Smooth muscle cell (in vitro differentiated cells): Measurements from ENCODE around the gene OPRD1. TPM values are rescaled to one million over a fixed set of nuclear protein-coding genes. Genes with fewer than 3 reads are reported as not detected.
"Not testable (repeated sequence)": the region's sequence is repeated elsewhere in the genome, so short reads cannot be mapped to it uniquely, and the experiment has no call there.

Source experiments
- DNase-seq: peaks from one replicate; lab custom pipeline; 2025; ENCODE audit not compliant: unreplicated experiment; lab: John Stamatoyannopoulos, UW
- H2AFZ ChIP-seq: fragments of 200-600 bp; sonication (generic); 2 replicates; pipeline ENCODE4 v1.6.0; 2016; ENCODE audit warnings: antibody characterized with exemption, low read depth, mild to moderate bottlenecking
- H3F3A ChIP-seq: fragments of 200-600 bp; sonication (generic); 2 replicates; pipeline ENCODE4 v1.6.0; 2017; ENCODE audit warnings: antibody characterized with exemption, low read depth
- H3K27ac ChIP-seq: fragments of 200-600 bp; sonication (generic); 2 replicates; pipeline ENCODE4 v1.5.1; 2016; ENCODE audit warnings: low read depth, mild to moderate bottlenecking
- H3K27me3 ChIP-seq: fragments of 200-600 bp; sonication (generic); 2 replicates; pipeline ENCODE4 v1.6.1; 2016; ENCODE audit warnings: low read depth, mild to moderate bottlenecking
- H3K36me3 ChIP-seq: fragments of 200-600 bp; sonication (generic); 2 replicates; pipeline ENCODE4 v1.5.1; 2016; ENCODE audit warnings: low read depth
- H3K4me1 ChIP-seq: fragments of 200-600 bp; sonication (generic); 2 replicates; pipeline ENCODE4 v1.5.1; 2016; ENCODE audit warnings: low read depth
- H3K4me2 ChIP-seq: fragments of 200-600 bp; sonication (generic); 2 replicates; pipeline ENCODE4 v1.6.0; 2016; ENCODE audit warnings: mild to moderate bottlenecking
- H3K4me3 ChIP-seq: fragments of 200-600 bp; sonication (generic); 2 replicates; pipeline ENCODE4 v1.5.1; 2016; ENCODE audit warnings: mild to moderate bottlenecking
- H3K79me2 ChIP-seq: fragments of 200-600 bp; sonication (generic); 2 replicates; pipeline ENCODE4 v1.6.0; 2016; ENCODE audit warnings: low read depth, mild to moderate bottlenecking
- H3K9ac ChIP-seq: fragments of 200-600 bp; sonication (generic); 2 replicates; pipeline ENCODE4 v1.6.0; 2016; ENCODE audit warnings: low read depth
- H3K9me3 ChIP-seq: fragments of 200-600 bp; sonication (generic); replicated peaks from 2 replicates; pipeline ENCODE4 v1.5.1; 2016; ENCODE audit warnings: low read depth
- H4K20me1 ChIP-seq: fragments of 200-600 bp; sonication (generic); 2 replicates; pipeline ENCODE4 v1.6.0; 2016; ENCODE audit warnings: low read depth
- WGBS: methylation state at CpG from one replicate; pipeline ENCODE4 v1.1.7; 2016; ENCODE audit warnings: low lambda C conversion rate; 5-methylcytosine and 5-hydroxymethylcytosine counted together
- polyA plus RNA-seq: library from polyadenylated mRNA; unstranded; fragments of >200 nt; fragmentation: Nextera tagmentation; extraction: Ambion mirVana; gene quantifications from 2 replicates; pipeline ENCODE4 v1.2.1, GENCODE V29; 2016
- total RNA-seq: library from RNA; depleted of rRNA; stranded (reverse); fragments of >200 nt; gene quantifications from 2 replicates; pipeline ENCODE4 v1.2.3, GENCODE V29; 2014
- TF ChIP-seq, protein P1 (sequence below): fragments of 200-600 bp; sonication (generic); IDR thresholded peaks from 2 replicates; pipeline ENCODE4 v1.5.1; 2017; ENCODE audit warnings: borderline replicate concordance, mild to moderate bottlenecking, antibody characterized with exemption; ENCODE audit not compliant: insufficient read depth, poor library complexity, severe bottlenecking

Gene OPRD1
- total and polyA plus RNA-seq, 2 experiments from 2014 or later, result 0.90 to 1.5 TPM

DNA sequence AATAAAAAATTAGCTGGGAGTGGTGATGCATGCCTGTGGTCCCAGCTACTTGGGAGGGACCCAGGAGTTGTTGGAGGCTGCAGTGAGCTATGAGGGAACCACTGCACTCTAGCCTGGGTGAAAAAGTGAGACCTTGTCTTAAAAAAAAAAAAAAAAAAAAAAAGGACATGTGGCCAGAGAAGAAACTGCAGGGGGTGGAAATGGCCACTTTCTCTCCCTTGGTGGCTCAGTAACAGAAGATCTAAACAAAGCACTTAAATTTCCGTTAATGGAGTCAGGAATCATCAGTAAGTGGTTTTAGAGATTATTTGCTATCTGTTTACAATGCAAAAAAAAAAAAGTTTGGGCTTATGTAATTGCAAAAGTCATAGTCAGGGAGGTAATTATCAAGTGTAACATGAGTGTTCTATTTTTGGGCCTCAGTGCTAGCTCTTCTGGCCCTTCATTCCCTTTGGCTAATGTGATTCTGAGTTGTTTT, 19.3 kb upstream of the OPRD1 start:
- H3K4me3 ChIP-seq, result no peak overlapping the region
- no peak overlapping the region for H2AFZ ChIP-seq
- no peak overlapping the region for H3K4me2 ChIP-seq
- no peaks in the 10 kb centered on the region for H3K79me2 ChIP-seq
- no peaks in the 10 kb centered on the region for H3K27me3 ChIP-seq
- no peaks in the 10 kb centered on the region for H4K20me1 ChIP-seq
- DNase-seq, result no peak
- WGBS, result 44% methylated on average over 1 of the region's 1 CpG
- H3K27ac ChIP-seq, result no peak overlapping the region
- H3F3A ChIP-seq, result no peaks in the 10 kb centered on the region
- no peaks in the 10 kb centered on the region for H3K9me3 ChIP-seq
- TF ChIP-seq, protein P1, sequence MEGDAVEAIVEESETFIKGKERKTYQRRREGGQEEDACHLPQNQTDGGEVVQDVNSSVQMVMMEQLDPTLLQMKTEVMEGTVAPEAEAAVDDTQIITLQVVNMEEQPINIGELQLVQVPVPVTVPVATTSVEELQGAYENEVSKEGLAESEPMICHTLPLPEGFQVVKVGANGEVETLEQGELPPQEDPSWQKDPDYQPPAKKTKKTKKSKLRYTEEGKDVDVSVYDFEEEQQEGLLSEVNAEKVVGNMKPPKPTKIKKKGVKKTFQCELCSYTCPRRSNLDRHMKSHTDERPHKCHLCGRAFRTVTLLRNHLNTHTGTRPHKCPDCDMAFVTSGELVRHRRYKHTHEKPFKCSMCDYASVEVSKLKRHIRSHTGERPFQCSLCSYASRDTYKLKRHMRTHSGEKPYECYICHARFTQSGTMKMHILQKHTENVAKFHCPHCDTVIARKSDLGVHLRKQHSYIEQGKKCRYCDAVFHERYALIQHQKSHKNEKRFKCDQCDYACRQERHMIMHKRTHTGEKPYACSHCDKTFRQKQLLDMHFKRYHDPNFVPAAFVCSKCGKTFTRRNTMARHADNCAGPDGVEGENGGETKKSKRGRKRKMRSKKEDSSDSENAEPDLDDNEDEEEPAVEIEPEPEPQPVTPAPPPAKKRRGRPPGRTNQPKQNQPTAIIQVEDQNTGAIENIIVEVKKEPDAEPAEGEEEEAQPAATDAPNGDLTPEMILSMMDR, result no peak
- no peaks in the 10 kb centered on the region for H3K4me1 ChIP-seq
- H3K9ac ChIP-seq, result no peak overlapping the region
- H3K36me3 ChIP-seq, result no peaks in the 10 kb centered on the region

DNA sequence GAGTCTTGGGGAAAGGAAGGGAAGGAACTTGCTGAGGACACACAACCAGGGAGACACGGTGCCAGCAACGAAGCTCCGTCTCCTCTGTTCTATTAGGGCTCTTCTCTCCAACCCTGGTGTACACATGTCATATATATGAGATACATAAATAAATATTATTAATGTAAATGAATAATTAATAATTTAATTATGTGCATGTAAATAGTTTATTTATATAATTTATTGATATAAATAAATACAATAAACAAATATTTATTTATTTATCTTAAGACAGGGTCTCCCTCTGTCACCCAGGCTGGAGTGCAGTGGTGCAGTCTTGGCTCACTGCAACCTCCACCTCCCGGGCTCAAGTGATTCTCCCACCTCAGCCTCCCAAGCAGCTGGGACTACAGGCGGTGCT, 17.4 kb upstream of the OPRD1 start:
- not testable (repeated sequence) for H3K9me3 ChIP-seq, H3K36me3 ChIP-seq, H3K79me2 ChIP-seq, DNase-seq, H3K27me3 ChIP-seq, H2AFZ ChIP-seq, H3K4me3 ChIP-seq, H3K27ac ChIP-seq, H3K4me2 ChIP-seq, H3F3A ChIP-seq, H3K9ac ChIP-seq, H3K4me1 ChIP-seq, H4K20me1 ChIP-seq
- 96% methylated on average over 5 of the region's 5 CpGs for WGBS

DNA sequence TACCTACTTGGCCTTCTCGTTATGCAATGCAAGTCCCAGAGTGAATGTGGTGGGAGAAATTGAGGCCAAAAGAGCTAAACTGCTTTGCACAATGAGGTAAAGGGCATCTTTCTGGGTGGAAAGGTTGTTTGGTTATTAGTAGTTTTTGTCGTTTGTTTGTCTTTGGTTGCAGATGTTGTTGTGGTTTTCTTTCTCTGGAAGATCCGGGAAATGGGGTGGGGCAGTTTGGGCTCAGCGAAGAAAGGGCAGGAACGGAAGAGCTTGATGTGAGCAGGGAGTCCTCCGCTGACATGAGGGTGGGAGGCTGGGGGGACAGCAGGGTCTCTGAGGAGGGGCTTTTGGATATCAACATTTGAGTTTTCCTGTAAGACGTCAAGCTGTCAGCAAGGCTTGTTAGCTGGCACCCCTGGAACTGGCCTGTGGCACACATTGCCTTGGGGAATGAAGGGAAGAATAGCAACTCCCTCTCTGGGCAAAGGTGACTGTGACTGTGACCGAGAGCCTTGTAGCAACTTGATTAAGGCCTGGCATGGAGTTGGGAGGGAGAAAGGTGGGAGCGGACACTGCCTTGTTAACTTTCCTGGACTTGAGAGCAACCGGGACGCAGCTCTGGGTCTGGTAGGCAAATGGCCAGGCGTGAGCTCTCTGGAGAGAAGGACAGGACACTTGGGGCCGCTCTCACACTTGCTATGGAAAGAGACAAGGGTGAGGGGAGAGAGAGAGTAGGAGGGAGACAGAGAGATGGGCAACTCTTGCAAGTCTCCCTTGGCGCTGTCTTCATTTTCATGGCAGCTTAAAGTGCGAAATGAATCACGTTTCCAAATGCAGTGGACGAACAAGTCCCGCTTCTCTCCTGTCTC, 15.4 kb upstream of the OPRD1 start:
- Histone ChIP-seq H3K4me3 (no peak overlapping the region), H2AFZ (no peak overlapping the region), H3K27ac (no peak overlapping the region), H3K4me1 (no peaks in the 10 kb centered on the region), H3K27me3 (no peaks in the 10 kb centered on the region), H3K79me2 (no peaks in the 10 kb centered on the region), H3K9ac (no peak overlapping the region), H3F3A (peaks cover 6% of the 10 kb centered on the region), H4K20me1 (no peaks in the 10 kb centered on the region), H3K36me3 (no peaks in the 10 kb centered on the region), H3K4me2 (no peak overlapping the region), H3K9me3 (no peaks in the 10 kb centered on the region)
- TF ChIP-seq, protein P1, result no peak
- 78% methylated on average over 18 of the region's 18 CpGs for WGBS
- DNase-seq, result no peak

DNA sequence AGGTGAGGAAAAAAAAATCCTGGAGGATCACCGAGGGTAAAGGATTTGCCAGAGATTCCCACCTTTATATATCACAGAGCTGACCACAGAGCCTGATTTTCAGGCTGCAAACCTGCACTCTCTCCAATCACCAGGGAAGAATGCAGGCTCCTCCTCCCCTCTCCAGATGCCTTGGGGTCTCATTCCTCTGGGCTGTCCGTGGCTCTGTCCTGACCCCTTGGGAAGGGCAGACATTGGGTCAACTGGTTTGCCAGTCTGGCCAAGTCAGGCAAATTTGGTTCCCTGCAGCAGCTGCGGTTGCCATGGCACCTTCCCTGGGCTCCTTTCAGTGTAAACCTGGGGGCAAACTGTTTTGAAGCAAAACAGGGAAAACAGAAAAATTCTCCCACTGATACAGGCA, 11.6 kb upstream of the OPRD1 start:
- H3K27ac ChIP-seq, result no peak overlapping the region
- no peak overlapping the region for H3K9ac ChIP-seq
- TF ChIP-seq, protein P1, result no peak
- H2AFZ ChIP-seq, result no peak overlapping the region
- H3K79me2 ChIP-seq, result no peaks in the 10 kb centered on the region
- H3K4me1 ChIP-seq, result no peaks in the 10 kb centered on the region
- H3K4me3 ChIP-seq, result no peak overlapping the region
- peaks cover 6% of the 10 kb centered on the region for H3F3A ChIP-seq
- no peaks in the 10 kb centered on the region for H4K20me1 ChIP-seq
- no peak overlapping the region for H3K4me2 ChIP-seq
- no peaks in the 10 kb centered on the region for H3K9me3 ChIP-seq
- whole genome bisulfite sequencing, result 52% methylated on average over 3 of the region's 3 CpGs
- no peak for DNase-seq
- no peaks in the 10 kb centered on the region for H3K36me3 ChIP-seq
- no peaks in the 10 kb centered on the region for H3K27me3 ChIP-seq
